GM18499 (cell line): ENCODE measurements around the gene MRPL28.
"Not testable (repeated sequence)": the region's sequence is repeated elsewhere in the genome, so short reads cannot be mapped to it uniquely, and the experiment has no call there.

Experiments
- ATAC-seq: cut with Tn5 transposase; IDR thresholded peaks from one replicate; pipeline ENCODE4 v1.9.1; 2021; ENCODE audit warnings: moderate number of reproducible peaks; ENCODE audit not compliant: insufficient read depth, unreplicated experiment

MRPL28 gene

GRCh38 chr16:345772-346171, 24.6 kb downstream of the MRPL28 start:
- ATAC-seq: no peak

GRCh38 chr16:342455-343213, 27.7 kb downstream of the MRPL28 start:
- ATAC-seq: no peak

GRCh38 chr16:341974-342336, 28.4 kb downstream of the MRPL28 start:
- ATAC-seq: not testable (repeated sequence)

GRCh38 chr16:341095-341973, 29.0 kb downstream of the MRPL28 start:
- ATAC-seq: not testable (repeated sequence)

GRCh38 chr16:340370-341091, 29.8 kb downstream of the MRPL28 start:
- no peak for ATAC-seq

GRCh38 chr16:339680-340079, 30.7 kb downstream of the MRPL28 start:
- ATAC-seq: no peak

- no peak for ATAC-seq
Measured at GRCh38 chr16:337975-338575, 32.3 kb downstream of the MRPL28 start.

GRCh38 chr16:337437-337836, 32.9 kb downstream of the MRPL28 start:
- no peak for ATAC-seq

- ATAC-seq: no peak
Measured at GRCh38 chr16:336269-336668, 34.1 kb downstream of the MRPL28 start.

GRCh38 chr16:334861-335632, 35.3 kb downstream of the MRPL28 start:
- not testable (repeated sequence) for ATAC-seq

- ATAC-seq: not testable (repeated sequence)
Measured at GRCh38 chr16:334164-334832, 36.0 kb downstream of the MRPL28 start.

- ATAC-seq: no peak
Measured at GRCh38 chr16:333406-334094, 36.8 kb downstream of the MRPL28 start.

GRCh38 chr16:331181-331814, 39.0 kb downstream of the MRPL28 start:
- ATAC-seq: not testable (repeated sequence)

- ATAC-seq: no peak
Measured at GRCh38 chr16:330741-331140, 39.6 kb downstream of the MRPL28 start.

GRCh38 chr16:325375-326145, 44.8 kb downstream of the MRPL28 start:
- ATAC-seq: no peak

- no peak for ATAC-seq
Measured at GRCh38 chr16:324451-325334, 45.6 kb downstream of the MRPL28 start.

- no peak for ATAC-seq
Measured at GRCh38 chr16:324201-324450, 46.2 kb downstream of the MRPL28 start.
